CD8-positive, alpha-beta memory T cell (primary cell): ENCODE data around the gene SMR3A. TPM values are rescaled to one million over a fixed set of nuclear protein-coding genes. Genes with fewer than 3 reads are reported as not detected.

Source experiments
- CTCF ChIA-PET: fragments of 350-600 bp; sonication (Branson Sonifier 250); formaldehyde crosslinking; loops from one replicate; lab custom pipeline; 2021; ENCODE audit warnings: antibody characterized with exemption; lab: Charles Lee
- POLR2A ChIA-PET: fragments of 350-600 bp; sonication (Branson Sonifier 250); formaldehyde crosslinking; loops from one replicate; lab custom pipeline; 2021; ENCODE audit warnings: antibody characterized with exemption; lab: Charles Lee
- DNase-seq, 5 donors: peaks; one replicate each; pipeline versions ENCODE4 v3.0.0 to v3.0.0-alpha.2; 2020 to 2022; ENCODE audit warnings: mixed read lengths in 1 of 5
- H3K27ac ChIP-seq: one replicate; pipeline ENCODE4 v1.7.0; 2013; ENCODE audit warnings: low read depth, mild to moderate bottlenecking, low read length, moderate library complexity
- H3K27me3 ChIP-seq: 2 replicates; pipeline ENCODE4 v1.7.0; 2013; ENCODE audit warnings: low read length, mild to moderate bottlenecking; ENCODE audit not compliant: insufficient read depth, poor library complexity, severe bottlenecking
- H3K36me3 ChIP-seq: 2 replicates; pipeline ENCODE4 v1.7.0; 2013; ENCODE audit warnings: mild to moderate bottlenecking, low read length, moderate library complexity; ENCODE audit not compliant: insufficient read depth
- H3K4me1 ChIP-seq: 2 replicates; pipeline ENCODE4 v1.7.0; 2013; ENCODE audit warnings: mild to moderate bottlenecking, low read length, moderate library complexity; ENCODE audit not compliant: insufficient read depth
- H3K4me3 ChIP-seq: 2 replicates; pipeline ENCODE4 v1.7.0; 2013; ENCODE audit warnings: mild to moderate bottlenecking, low read length
- H3K9me3 ChIP-seq: 2 replicates; pipeline ENCODE4 v1.7.0; 2013; ENCODE audit warnings: mild to moderate bottlenecking, low read length
- H3K27ac Mint-ChIP-seq, 8 donors: one replicate each; pipeline ENCODE4 v1.8.0; 2020 to 2021; ENCODE audit warnings: mixed read lengths in 8 of 8, mild to moderate bottlenecking in 6 of 8, inconsistent platforms in 3 of 8, moderate library complexity in 3 of 8
- H3K27me3 Mint-ChIP-seq, 2 donors: one replicate each; pipeline ENCODE4 v1.8.0; 2020 to 2021; ENCODE audit warnings: mixed read lengths in 2 of 2, mild to moderate bottlenecking in 1 of 2, moderate library complexity in 1 of 2
- H3K36me3 Mint-ChIP-seq, 3 donors: one replicate each; pipeline ENCODE4 v1.8.0; 2020 to 2021; ENCODE audit warnings: mixed read lengths in 3 of 3, inconsistent platforms in 1 of 3, mild to moderate bottlenecking in 1 of 3
- H3K4me1 Mint-ChIP-seq, 3 donors: one replicate each; pipeline ENCODE4 v1.8.0; 2020 to 2021; ENCODE audit warnings: mixed read lengths in 3 of 3, inconsistent platforms in 1 of 3, mild to moderate bottlenecking in 1 of 3
- H3K4me3 Mint-ChIP-seq, 7 donors: one replicate each; pipeline ENCODE4 v1.8.0; 2020 to 2021; ENCODE audit warnings: mixed read lengths in 7 of 7, mild to moderate bottlenecking in 6 of 7, moderate library complexity in 4 of 7, inconsistent platforms in 2 of 7
- H3K9me3 Mint-ChIP-seq, 5 donors: one replicate each; pipeline ENCODE4 v1.8.0; 2020 to 2022; ENCODE audit warnings: mixed read lengths in 5 of 5, mild to moderate bottlenecking in 3 of 5, moderate library complexity in 2 of 5, inconsistent platforms in 1 of 5
- polyA plus RNA-seq: library from polyadenylated mRNA; unstranded; fragments of 300-500 nt; fragmentation: Illumina TruSeq; gene quantifications from one replicate; pipeline ENCODE4 v1.2.3, GENCODE V29; 2021
- total RNA-seq, 2 experiments: library from RNA; stranded (reverse); gene quantifications; one replicate each; pipeline ENCODE4 v1.2.3, GENCODE V29; 2021

Gene SMR3A
- total and polyA plus RNA-seq, 3 experiments from 2014 or later, result not detected

DNA sequence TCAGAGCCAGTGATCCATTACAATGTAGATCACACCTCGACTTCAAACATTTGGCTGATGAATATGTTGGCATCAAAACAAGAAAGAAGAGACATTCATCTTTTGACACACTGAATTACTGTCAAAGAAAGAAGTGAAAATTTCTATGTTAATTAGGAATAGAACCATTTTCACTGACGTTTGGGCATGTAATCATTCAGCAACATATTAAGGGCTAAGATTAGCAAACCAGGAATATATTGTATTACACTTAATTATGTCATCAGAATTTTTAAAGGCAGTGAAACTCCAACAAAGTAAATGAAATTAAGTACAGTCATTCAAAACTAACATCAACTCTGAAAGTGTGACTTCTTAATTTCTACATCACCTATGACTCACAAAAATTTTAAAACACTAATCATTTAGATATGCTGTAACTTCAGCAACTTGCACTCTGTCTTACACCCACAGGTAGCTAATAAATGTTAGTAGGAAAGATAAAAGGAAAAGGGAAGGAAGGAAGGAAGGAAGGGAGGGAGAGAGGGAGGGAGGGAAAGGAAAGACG, 1.4 kb upstream of the SMR3A start:
- no peak overlapping the region for H3K4me3 Mint-ChIP-seq
- no peak overlapping the region for H3K27ac Mint-ChIP-seq
- no peaks in the 10 kb centered on the region for H3K36me3 ChIP-seq
- H3K27me3 Mint-ChIP-seq, result peaks cover 0 to 2% of the 10 kb centered on the region in 2 donors
- H3K4me1 Mint-ChIP-seq, result no peaks in the 10 kb centered on the region
- H3K36me3 Mint-ChIP-seq, result no peaks in the 10 kb centered on the region
- ChIA-PET CTCF (no interaction called here), POLR2A (no interaction called here)
- no peak overlapping the region for H3K27ac ChIP-seq
- peaks cover 0 to 2% (median 0%) of the 10 kb centered on the region in 5 donors for H3K9me3 Mint-ChIP-seq
- no peaks in the 10 kb centered on the region for H3K27me3 ChIP-seq
- H3K4me1 ChIP-seq, result no peaks in the 10 kb centered on the region
- DNase-seq, result no peak
- H3K4me3 ChIP-seq, result no peak overlapping the region
- no peaks in the 10 kb centered on the region for H3K9me3 ChIP-seq

DNA sequence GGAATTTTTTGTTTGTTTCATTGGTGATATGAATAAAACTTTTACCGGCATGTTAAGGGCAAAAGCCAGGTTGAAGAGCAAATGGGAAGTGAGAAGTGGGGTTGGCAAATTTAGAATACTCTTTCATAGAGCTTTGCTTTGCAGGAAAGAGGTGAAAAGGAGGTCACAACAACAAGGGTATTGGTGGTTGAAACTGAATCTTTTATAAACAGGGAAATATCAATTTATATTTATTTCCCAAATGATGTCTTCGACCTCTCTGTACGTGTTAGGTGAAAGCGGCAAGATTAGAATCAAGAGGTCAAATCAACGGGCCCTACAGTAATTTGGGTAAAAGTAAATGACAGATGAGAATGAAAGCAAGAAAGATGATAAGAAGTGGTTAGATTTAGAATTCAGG, 3.4 kb downstream of the SMR3A start:
- ChIA-PET POLR2A (no interaction called here), CTCF (no interaction called here)

DNA sequence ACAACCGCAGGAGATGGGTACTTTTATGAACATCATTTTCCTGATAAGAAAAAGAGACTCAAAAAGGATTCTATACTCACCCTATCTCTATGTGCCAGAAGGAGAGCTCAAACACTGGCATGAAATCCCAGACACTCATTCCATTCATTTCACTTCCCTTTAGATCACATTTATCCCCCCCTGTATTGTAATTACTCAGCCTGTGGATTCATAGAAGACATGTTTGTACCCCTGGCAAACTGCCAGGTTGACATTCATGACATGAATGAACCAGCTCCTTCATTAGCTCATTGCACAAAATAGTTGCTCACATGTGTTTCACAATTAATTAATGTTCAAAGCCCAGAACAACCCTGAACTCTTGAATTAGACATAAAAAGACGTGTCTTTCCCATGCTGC, 4.9 kb downstream of the SMR3A start:
- no peak overlapping the region for H3K4me3 Mint-ChIP-seq
- Histone ChIP-seq H3K27me3 (no peaks in the 10 kb centered on the region), H3K4me3 (no peak overlapping the region), H3K9me3 (no peaks in the 10 kb centered on the region), H3K4me1 (no peaks in the 10 kb centered on the region), H3K27ac (no peak overlapping the region), H3K36me3 (no peaks in the 10 kb centered on the region)
- no peak for DNase-seq
- H3K4me1 Mint-ChIP-seq, result no peaks in the 10 kb centered on the region
- no peaks in the 10 kb centered on the region for H3K27me3 Mint-ChIP-seq
- H3K27ac Mint-ChIP-seq, result no peak overlapping the region
- no peaks in the 10 kb centered on the region for H3K36me3 Mint-ChIP-seq
- no peaks in the 10 kb centered on the region for H3K9me3 Mint-ChIP-seq
- ChIA-PET CTCF (no interaction called here), POLR2A (no interaction called here)

More for the DNA sequence above, 3.4 kb downstream of the SMR3A start:
- H3K27me3 Mint-ChIP-seq, result no peaks in the 10 kb centered on the region
- H3K9me3 Mint-ChIP-seq, result no peaks in the 10 kb centered on the region
- no peak overlapping the region for H3K27ac Mint-ChIP-seq
- no peaks in the 10 kb centered on the region for H3K4me1 Mint-ChIP-seq
- Histone ChIP-seq H3K27me3 (no peaks in the 10 kb centered on the region), H3K4me3 (no peak overlapping the region), H3K9me3 (no peaks in the 10 kb centered on the region), H3K27ac (no peak overlapping the region), H3K36me3 (no peaks in the 10 kb centered on the region), H3K4me1 (no peaks in the 10 kb centered on the region)
- H3K4me3 Mint-ChIP-seq, result no peak overlapping the region
- DNase-seq, result no peak
- no peaks in the 10 kb centered on the region for H3K36me3 Mint-ChIP-seq

DNA sequence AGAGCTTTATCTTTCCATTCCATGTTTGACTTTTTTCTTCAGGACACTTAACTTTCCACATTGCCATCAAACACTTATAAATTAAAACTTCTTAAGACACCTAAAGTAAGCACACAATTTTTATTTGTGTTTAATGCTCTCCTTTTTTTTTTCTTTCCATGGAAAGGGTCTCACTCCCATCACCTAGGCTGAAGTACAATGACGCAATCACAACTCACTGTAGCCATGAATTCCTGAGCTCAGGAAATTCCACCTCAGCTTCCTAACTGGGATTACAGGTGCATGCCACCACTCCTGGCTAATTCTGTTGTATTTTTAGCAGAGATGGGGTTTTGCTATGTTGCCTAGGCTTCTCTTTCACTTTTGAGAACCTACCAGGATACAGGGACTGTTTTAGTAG, 7.3 kb downstream of the SMR3A start:
- Histone ChIP-seq H3K9me3 (no peaks in the 10 kb centered on the region), H3K36me3 (no peaks in the 10 kb centered on the region), H3K27me3 (no peaks in the 10 kb centered on the region), H3K4me1 (no peaks in the 10 kb centered on the region), H3K27ac (no peak overlapping the region), H3K4me3 (no peak overlapping the region)
- Mint-ChIP-seq H3K9me3 (no peaks in the 10 kb centered on the region), H3K27me3 (no peaks in the 10 kb centered on the region), H3K36me3 (no peaks in the 10 kb centered on the region), H3K4me1 (no peaks in the 10 kb centered on the region), H3K27ac (no peak overlapping the region), H3K4me3 (no peak overlapping the region)
- no peak for DNase-seq
- ChIA-PET CTCF (no interaction called here), POLR2A (no interaction called here)

DNA sequence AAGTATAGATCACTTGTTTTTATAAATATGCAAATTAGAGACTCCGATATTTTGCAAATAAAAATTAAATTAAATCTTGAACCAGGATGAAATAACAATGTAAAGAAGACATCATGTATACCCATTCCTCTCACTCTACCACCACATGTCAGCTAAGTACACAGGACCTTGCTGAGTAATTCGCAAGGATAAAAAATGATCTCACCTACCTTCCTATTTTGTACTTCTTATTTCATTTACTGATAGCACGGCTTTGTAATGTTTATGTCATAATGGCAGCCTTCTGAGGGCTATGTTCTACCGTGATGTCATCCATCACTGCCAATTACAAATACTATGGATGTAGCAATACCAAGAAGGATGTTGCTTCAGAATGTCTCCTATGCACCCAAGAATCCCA, 11.4 kb downstream of the SMR3A start:
- no peak overlapping the region for H3K4me3 ChIP-seq
- no peaks in the 10 kb centered on the region for H3K36me3 ChIP-seq
- CTCF ChIA-PET, result no interaction called here
- H3K27me3 ChIP-seq, result no peaks in the 10 kb centered on the region
- H3K27ac ChIP-seq, result no peak overlapping the region
- H3K9me3 ChIP-seq, result no peaks in the 10 kb centered on the region
- H3K27me3 Mint-ChIP-seq, result no peaks in the 10 kb centered on the region
- H3K4me3 Mint-ChIP-seq, result no peak overlapping the region
- no peak overlapping the region for H3K27ac Mint-ChIP-seq
- no peaks in the 10 kb centered on the region for H3K4me1 Mint-ChIP-seq
- POLR2A ChIA-PET, result no interaction called here
- H3K9me3 Mint-ChIP-seq, result peaks cover 0 to 5% (median 4%) of the 10 kb centered on the region in 5 donors
- H3K4me1 ChIP-seq, result no peaks in the 10 kb centered on the region
- DNase-seq, result no peak
- H3K36me3 Mint-ChIP-seq, result no peaks in the 10 kb centered on the region

DNA sequence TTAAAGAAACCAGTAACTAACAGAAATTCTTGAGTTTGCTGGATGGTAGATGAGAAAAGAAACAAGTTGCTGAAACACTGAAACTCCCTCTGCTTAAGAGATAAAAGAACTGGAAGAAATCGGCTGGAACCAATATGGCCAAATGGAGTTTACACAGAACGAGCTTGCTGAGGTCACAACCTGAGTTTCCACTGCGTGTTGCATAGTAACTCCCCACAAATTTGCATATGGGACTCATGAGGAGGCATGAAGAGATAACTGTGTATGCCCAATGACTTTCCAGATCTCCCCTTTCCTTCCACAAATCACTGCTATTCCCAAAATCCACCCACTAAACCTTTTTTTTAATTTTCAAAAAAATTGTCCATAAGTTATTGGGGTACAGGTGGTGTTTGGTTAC, 12.2 kb downstream of the SMR3A start:
- H3K27ac Mint-ChIP-seq, result no peak overlapping the region
- H3K4me1 Mint-ChIP-seq, result no peaks in the 10 kb centered on the region
- ChIA-PET POLR2A (no interaction called here), CTCF (no interaction called here)
- H3K9me3 ChIP-seq, result no peaks in the 10 kb centered on the region
- no peaks in the 10 kb centered on the region for H3K4me1 ChIP-seq
- no peak for DNase-seq
- no peak overlapping the region for H3K4me3 Mint-ChIP-seq
- no peaks in the 10 kb centered on the region for H3K27me3 ChIP-seq
- no peak overlapping the region for H3K4me3 ChIP-seq
- no peak overlapping the region for H3K27ac ChIP-seq
- H3K36me3 ChIP-seq, result no peaks in the 10 kb centered on the region
- H3K36me3 Mint-ChIP-seq, result no peaks in the 10 kb centered on the region
- H3K27me3 Mint-ChIP-seq, result no peaks in the 10 kb centered on the region
- H3K9me3 Mint-ChIP-seq, result peaks cover 0 to 5% (median 4%) of the 10 kb centered on the region in 5 donors

DNA sequence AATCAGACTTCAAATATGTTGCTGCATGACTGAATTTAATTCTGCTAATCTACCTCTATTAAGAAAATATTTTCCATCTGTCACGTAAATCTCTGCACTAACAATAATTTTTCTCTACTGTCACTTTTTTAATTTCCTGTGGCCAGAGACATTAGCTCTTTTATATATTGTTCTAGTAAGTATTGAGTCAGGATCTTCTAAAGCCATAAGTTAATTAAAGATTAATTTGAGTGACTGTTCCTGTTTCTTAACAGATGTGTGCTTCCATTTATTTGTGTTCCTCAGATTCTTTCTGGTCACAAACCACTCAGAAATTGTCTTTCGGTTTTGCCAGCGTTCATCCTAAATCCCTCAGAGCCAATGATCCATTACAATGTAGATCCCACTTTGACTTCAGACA, 20.0 kb downstream of the SMR3A start:
- Histone ChIP-seq H3K36me3 (no peaks in the 10 kb centered on the region), H3K4me3 (no peak overlapping the region), H3K4me1 (no peaks in the 10 kb centered on the region), H3K27me3 (no peaks in the 10 kb centered on the region), H3K27ac (no peak overlapping the region), H3K9me3 (no peaks in the 10 kb centered on the region)
- no peak overlapping the region for H3K4me3 Mint-ChIP-seq
- no peak for DNase-seq
- H3K27ac Mint-ChIP-seq, result no peak overlapping the region
- no peaks in the 10 kb centered on the region for H3K27me3 Mint-ChIP-seq
- peaks cover 0 to 3% (median 0%) of the 10 kb centered on the region in 5 donors for H3K9me3 Mint-ChIP-seq
- H3K36me3 Mint-ChIP-seq, result no peaks in the 10 kb centered on the region
- ChIA-PET CTCF (no interaction called here), POLR2A (no interaction called here)
- H3K4me1 Mint-ChIP-seq, result no peaks in the 10 kb centered on the region

DNA sequence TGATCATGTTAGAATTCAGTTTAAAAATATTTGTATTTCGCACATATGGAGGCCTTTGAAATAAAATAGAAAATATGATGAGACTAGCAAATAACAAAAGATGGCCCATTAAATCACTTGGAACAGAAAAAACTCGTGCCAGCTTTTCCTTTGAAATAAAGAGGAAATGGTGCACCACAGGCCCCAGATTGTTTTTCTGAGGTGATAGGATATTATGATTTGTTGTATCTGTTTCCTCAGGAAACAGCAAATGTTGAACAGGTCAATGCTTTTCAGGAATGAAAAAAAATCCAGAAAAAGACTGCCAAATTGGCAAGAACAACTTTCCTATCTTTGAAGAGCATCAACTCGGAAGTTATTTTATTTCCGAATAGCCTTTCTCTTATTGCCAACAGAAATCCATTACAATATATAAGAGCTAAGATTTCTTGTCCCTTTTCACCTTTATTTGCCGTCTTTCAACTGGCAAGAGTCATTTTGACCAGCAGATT, 22.2 kb downstream of the SMR3A start, which contains the start of gene SMR3B:
TSS of gene SMR3B (plus strand) at position 441 of the 491 bp plus-strand sequence. CDS start 1,380 bp downstream, outside the sequence.
- Mint-ChIP-seq H3K4me3 (no peak within 1 kb of the TSS), H3K9me3 (peaks cover 0 to 5% (median 0%) of the 10 kb centered on the region in 5 donors), H3K27ac (no peak within 1 kb of the TSS), H3K4me1 (no peaks in the 10 kb centered on the region), H3K27me3 (no peaks in the 10 kb centered on the region), H3K36me3 (no peaks in the 10 kb centered on the region)
- Histone ChIP-seq H3K4me1 (no peaks in the 10 kb centered on the region), H3K27me3 (no peaks in the 10 kb centered on the region), H3K9me3 (no peaks in the 10 kb centered on the region), H3K36me3 (no peaks in the 10 kb centered on the region), H3K27ac (no peak within 1 kb of the TSS), H3K4me3 (no peak within 1 kb of the TSS)
- DNase-seq, result no peak
- ChIA-PET POLR2A (no interaction called here), CTCF (no interaction called here)
